Adrenal gland (tissue), 12 donors: ENCODE measurements around the gene OR2W1. TPM values are rescaled to one million over a fixed set of nuclear protein-coding genes. Genes with fewer than 3 reads are reported as not detected.

ENCODE experiments used
- DNase-seq, 7 donors: peaks; one replicate each; pipeline ENCODE4 v3.0.0-alpha.2; 2019 to 2020
- H3K27ac ChIP-seq, 5 donors: fragments of 200-600 bp; sonication (generic) in 4 of 5; 1 replicate in 3 of 5; 2 replicates in 2 of 5; pipeline versions ENCODE4 v1.5.1 to v1.8.0; 2016 to 2020; ENCODE audit warnings: mild to moderate bottlenecking in 1 of 5
- H3K27me3 ChIP-seq: fragments of 200-600 bp; 2 replicates; pipeline ENCODE4 v1.8.0; 2021
- H3K36me3 ChIP-seq, 2 donors: fragments of 200-600 bp; replicated peaks in 1 of 2; 1 replicate in 1 of 2; 2 replicates in 1 of 2; pipeline versions ENCODE4 v1.5.1 to v1.8.0; 2018 to 2022
- H3K4me1 ChIP-seq, 2 donors: fragments of 200-600 bp; replicated peaks in 1 of 2; 1 replicate in 1 of 2; 2 replicates in 1 of 2; pipeline versions ENCODE4 v1.5.1 to v1.8.0; 2018 to 2021
- H3K4me3 ChIP-seq, 4 donors: fragments of 200-600 bp; sonication (generic) in 3 of 4; one replicate each; pipeline ENCODE4 v1.5.1; 2016 to 2018
- H3K9me3 ChIP-seq, 3 donors: fragments of 200-600 bp; sonication (generic) in 1 of 3; replicated peaks in 1 of 3; 1 replicate in 2 of 3; 2 replicates in 1 of 3; pipeline versions ENCODE4 v1.5.1 to v1.8.0; 2016 to 2021
- CTCF ChIP-seq, 6 experiments: fragments of 450-650 bp in 4 of 6; fragments of 200-600 bp in 2 of 6; sonication (generic) in 1 of 6; IDR thresholded peaks; 1 replicate in 5 of 6; 2 replicates in 1 of 6; pipeline versions ENCODE4 v1.5.1 to v1.8.0; 2016 to 2021; ENCODE audit warnings: antibody characterized with exemption in 6 of 6, mild to moderate bottlenecking in 2 of 6, moderate library complexity in 1 of 6
- POLR2A ChIP-seq, 2 donors: fragments of 450-650 bp; IDR thresholded peaks; one replicate each; pipeline ENCODE4 v1.6.1; 2017; ENCODE audit warnings: antibody characterized with exemption in 2 of 2, mild to moderate bottlenecking in 2 of 2, moderate library complexity in 1 of 2
- WGBS, 4 donors: extraction: QIAGEN DNeasy Blood & Tissue Kit in 2 of 4; methylation state at CpG; one replicate each; pipeline versions ENCODE4 v1.1.5 to v1.1.7; 2013 to 2017; 5-methylcytosine and 5-hydroxymethylcytosine counted together
- intact Hi-C, 2 donors: fragments of 100-400 bp; cut with DNase I; formaldehyde crosslinking; loops; one replicate each; pipeline versions ENCODE4 v1.14.1 to v1.15.0; 2022 to 2023
- polyA plus RNA-seq, 3 donors: library from polyadenylated mRNA; stranded (reverse); fragments of 200-250 nt in 2 of 3; fragments of 350-450 nt in 1 of 3; fragmentation: Illumina TruSeq in 1 of 3; extraction: RNeasy Lipid Tissue Mini Kit (QIAGEN cat#74804) in 1 of 3; gene quantifications; one replicate each; pipeline ENCODE4 v1.2.3, GENCODE V29; 2013 to 2014
- total RNA-seq, 9 donors: library from RNA; depleted of rRNA in 4 of 9; stranded (reverse); fragments of >200 nt in 4 of 9; fragments of 120-200 nt in 1 of 9; fragmentation: NEBNext Ultra II Directional in 1 of 9; extraction: Animal tissue kit (Norgen Biotek cat#: 25700) in 1 of 9; gene quantifications; one replicate each; pipeline versions ENCODE4 v1.1.0 to v1.2.4, GENCODE V29; 2013 to 2023
- donor health status: healthy with polysubstance abuse.
- donor health status: Bipolar disorder and iron deficiency.
- donor health status: DM: yes; HTN: yes; CAD: no.
- donor health status: DM: no; HTN: no; CAD: no.
- donor health status: DM: no; HTN: no; CAD: no.
- donor health status: DM: yes; HTN: yes; CAD: no.

Gene OR2W1
- total and polyA plus RNA-seq, 12 donors, result not detected

- 71 to 92% (median 84%) methylated on average over 2 of the region's 2 CpGs for WGBS, 4 donors
- Histone ChIP-seq H3K36me3 (no peaks in the 10 kb centered on the region), H3K4me1 (no peaks in the 10 kb centered on the region), H3K27ac (no peak overlapping the region), H3K4me3 (no peak overlapping the region), H3K9me3 (no peaks in the 10 kb centered on the region), H3K27me3 (no peaks in the 10 kb centered on the region)
- intact Hi-C loops, result no loop called here
- TF ChIP-seq CTCF (IDR thresholded peaks at IDR 0.05) (no peak), POLR2A (IDR thresholded peaks at IDR 0.05) (no peak)
- no peak for DNase-seq
Measured at GRCh38 chr6:28996844-28997510, 48.0 kb downstream of the OR2W1 start.

- no peaks in the 10 kb centered on the region for H3K9me3 ChIP-seq
- 91 to 93% (median 92%) methylated on average over 8 of the region's 8 CpGs for WGBS, 4 donors
- no peak overlapping the region for H3K4me3 ChIP-seq
- intact Hi-C loops, result no loop called here
- H3K27me3 ChIP-seq, result no peaks in the 10 kb centered on the region
- DNase-seq, result no peak
- no peaks in the 10 kb centered on the region for H3K36me3 ChIP-seq
- no peak for TF ChIP-seq POLR2A (IDR thresholded peaks at IDR 0.05)
- TF ChIP-seq CTCF (IDR thresholded peaks at IDR 0.05), result no peak
- H3K27ac ChIP-seq, result no peak overlapping the region
- no peaks in the 10 kb centered on the region for H3K4me1 ChIP-seq
Measured at GRCh38 chr6:28995093-28995650, 49.8 kb downstream of the OR2W1 start.

Other genes starting within 250 kb of the OR2W1 start
- 10 to 100 TPM; 38.3 to 72.2 (median 48.3) TPM for gene TRIM27, start 121.2 kb downstream of the OR2W1 start, total RNA-seq
- gene TRIM27, start 121.2 kb downstream of the OR2W1 start, polyA plus RNA-seq, result 10 to 100 TPM; 40.4 to 54.6 (median 53.8) TPM
- gene ZNF311, start 39.9 kb downstream of the OR2W1 start, total RNA-seq, result 1 to 10 TPM in 3 of 9 donors, under 1 TPM in 4, not detected in 2; 0.41 to 2.7 (median 0.98) TPM
- gene ZNF311, start 39.9 kb downstream of the OR2W1 start, polyA plus RNA-seq, result 1 to 10 TPM; 1.0 to 2.6 (median 1.4) TPM
- not detected for gene OR2B3, start 42.1 kb upstream of the OR2W1 start, total RNA-seq
- not detected for gene OR2B3, start 42.1 kb upstream of the OR2W1 start, polyA plus RNA-seq
- gene OR2J1, start 54.3 kb upstream of the OR2W1 start, total RNA-seq, result not detected
- gene OR2J1, start 54.3 kb upstream of the OR2W1 start, polyA plus RNA-seq, result not detected
- gene OR2J3, start 62.9 kb upstream of the OR2W1 start, total RNA-seq, result not detected
- not detected for gene OR2J3, start 62.9 kb upstream of the OR2W1 start, polyA plus RNA-seq
- gene OR2J2, start 125.7 kb upstream of the OR2W1 start, total RNA-seq, result not detected
- not detected for gene OR2J2, start 125.7 kb upstream of the OR2W1 start, polyA plus RNA-seq